Epithelial cell of proximal tubule (primary cell): ENCODE measurements around the gene GPC3. TPM values are rescaled to one million over a fixed set of nuclear protein-coding genes. Genes with fewer than 3 reads are reported as not detected.

Experiments used
- DNase-seq: peaks from one replicate; pipeline ENCODE4 v3.0.0-alpha.2; 2011; ENCODE audit warnings: low read depth
- H3K4me3 ChIP-seq: 2 replicates; pipeline ENCODE4 v1.5.1; 2011; ENCODE audit warnings: low read depth, mild to moderate bottlenecking, low read length
- total RNA-seq: library from RNA; depleted of rRNA; stranded (reverse); fragments of >200 nt; gene quantifications from 2 replicates; pipeline ENCODE4 v1.2.3, GENCODE V29; 2015
- TF ChIP-seq, protein P1 (sequence below): conservative IDR thresholded peaks from 2 replicates; pipeline ENCODE4 v1.5.1; 2012; ENCODE audit warnings: low read depth, mild to moderate bottlenecking, low read length

The GPC3 gene
- total RNA-seq, 1 donor from 2014 or later, result 3.3 TPM

DNA sequence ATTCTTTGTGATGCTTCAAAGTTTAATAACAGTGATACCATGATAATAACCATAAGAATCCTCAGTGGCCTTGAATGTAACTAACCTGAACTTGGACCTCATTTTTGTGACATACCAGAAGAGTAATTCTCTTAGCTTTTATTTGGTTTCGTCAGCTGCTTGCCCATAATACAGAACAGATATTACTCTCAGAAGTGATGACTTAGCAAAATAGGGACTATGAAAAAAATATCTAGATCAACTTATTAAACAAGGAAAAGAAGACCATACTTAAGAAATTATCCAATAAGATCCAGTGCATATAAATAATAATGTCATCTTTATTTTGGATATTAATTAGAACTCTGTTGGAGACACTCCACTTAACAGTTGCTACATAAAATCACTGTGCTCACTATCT lies 333.2 kb downstream of the GPC3 start:
- DNase-seq, result no peak
- TF ChIP-seq, protein P1, sequence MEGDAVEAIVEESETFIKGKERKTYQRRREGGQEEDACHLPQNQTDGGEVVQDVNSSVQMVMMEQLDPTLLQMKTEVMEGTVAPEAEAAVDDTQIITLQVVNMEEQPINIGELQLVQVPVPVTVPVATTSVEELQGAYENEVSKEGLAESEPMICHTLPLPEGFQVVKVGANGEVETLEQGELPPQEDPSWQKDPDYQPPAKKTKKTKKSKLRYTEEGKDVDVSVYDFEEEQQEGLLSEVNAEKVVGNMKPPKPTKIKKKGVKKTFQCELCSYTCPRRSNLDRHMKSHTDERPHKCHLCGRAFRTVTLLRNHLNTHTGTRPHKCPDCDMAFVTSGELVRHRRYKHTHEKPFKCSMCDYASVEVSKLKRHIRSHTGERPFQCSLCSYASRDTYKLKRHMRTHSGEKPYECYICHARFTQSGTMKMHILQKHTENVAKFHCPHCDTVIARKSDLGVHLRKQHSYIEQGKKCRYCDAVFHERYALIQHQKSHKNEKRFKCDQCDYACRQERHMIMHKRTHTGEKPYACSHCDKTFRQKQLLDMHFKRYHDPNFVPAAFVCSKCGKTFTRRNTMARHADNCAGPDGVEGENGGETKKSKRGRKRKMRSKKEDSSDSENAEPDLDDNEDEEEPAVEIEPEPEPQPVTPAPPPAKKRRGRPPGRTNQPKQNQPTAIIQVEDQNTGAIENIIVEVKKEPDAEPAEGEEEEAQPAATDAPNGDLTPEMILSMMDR, result no peak
- no peak overlapping the region for H3K4me3 ChIP-seq

DNA sequence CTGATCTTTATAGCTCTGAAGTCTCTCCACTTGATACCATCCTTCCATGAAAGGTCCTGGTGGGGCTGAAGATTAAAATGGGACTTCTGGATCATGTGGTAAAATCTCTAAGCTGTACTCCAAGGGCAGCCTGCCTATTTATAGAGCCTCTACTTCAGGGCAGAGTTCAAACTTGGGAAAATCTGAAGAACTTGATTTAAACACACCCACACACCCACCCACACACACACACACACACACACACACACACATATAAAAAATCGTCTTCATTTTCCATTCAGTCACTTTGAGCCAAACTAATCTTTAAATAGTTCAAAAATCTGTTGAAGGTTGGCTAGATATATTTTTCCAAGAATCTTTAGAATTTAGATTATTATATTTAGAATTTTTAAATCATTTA lies 335.2 kb downstream of the GPC3 start:
- no peak overlapping the region for H3K4me3 ChIP-seq
- TF ChIP-seq, protein P1, result no peak
- no peak for DNase-seq

DNA sequence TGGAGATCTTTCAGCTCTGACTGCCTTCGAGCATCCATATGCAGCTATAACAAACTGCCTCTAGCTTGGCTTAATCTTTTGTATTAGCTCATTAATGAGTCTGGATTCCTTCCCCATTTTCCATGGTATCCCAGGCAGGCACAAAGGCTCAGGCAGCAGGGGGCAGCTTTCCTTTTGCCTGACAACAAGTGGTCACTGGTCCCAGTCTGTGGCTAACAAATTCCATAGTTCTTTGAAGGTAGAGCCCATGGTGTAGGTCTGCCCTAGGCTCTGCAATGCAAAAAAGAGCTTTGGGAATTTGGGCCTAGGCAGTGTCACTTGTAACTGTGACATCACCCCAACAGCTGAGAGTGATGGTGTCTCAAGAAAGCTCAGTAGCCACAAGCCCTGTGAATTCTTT lies 335.7 kb downstream of the GPC3 start:
- no peak overlapping the region for H3K4me3 ChIP-seq
- TF ChIP-seq, protein P1, result peak; percentile 4
- DNase-seq, result no peak

DNA sequence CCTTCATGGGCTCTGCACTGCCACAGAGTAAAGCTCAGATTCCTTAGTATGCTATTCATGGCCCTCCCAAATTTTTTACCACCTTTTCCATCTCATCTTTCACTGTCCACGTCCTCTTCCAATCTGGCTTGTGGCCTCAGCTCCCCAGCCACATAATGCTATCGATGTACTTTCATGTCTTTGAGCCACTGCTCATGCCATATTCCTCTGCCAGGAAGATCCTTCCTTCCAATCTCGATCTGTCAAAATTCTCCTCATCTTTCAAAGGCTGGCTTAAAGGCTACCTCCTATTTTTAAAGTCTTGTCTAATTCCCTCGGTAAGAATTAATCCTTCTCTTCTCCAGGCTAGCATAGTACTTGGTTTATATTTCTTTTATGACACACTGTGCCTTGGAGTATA lies 336.8 kb downstream of the GPC3 start:
- DNase-seq, result no peak
- TF ChIP-seq, protein P1, result no peak
- H3K4me3 ChIP-seq, result no peak overlapping the region

DNA sequence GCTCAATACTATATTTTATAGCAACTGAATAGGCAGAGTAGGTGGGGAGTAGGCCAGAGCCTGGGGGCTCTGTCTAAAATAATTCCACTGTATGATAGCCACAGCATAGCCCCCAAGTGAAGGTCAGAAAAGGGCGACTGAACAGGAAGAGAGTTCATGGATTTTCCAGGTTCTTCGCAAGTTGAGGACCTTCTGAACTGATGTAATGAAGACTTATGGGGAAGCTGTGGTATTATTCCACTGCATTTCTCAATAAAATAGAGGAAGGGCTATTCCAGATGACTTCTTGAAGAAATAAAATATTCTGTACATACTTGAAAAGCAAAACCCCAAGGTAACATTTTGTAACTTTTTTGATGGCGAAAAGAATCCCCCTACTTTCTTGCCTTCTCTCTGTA lies 338.7 kb downstream of the GPC3 start:
- no peak overlapping the region for H3K4me3 ChIP-seq
- DNase-seq, result no peak
- TF ChIP-seq, protein P1, result no peak

DNA sequence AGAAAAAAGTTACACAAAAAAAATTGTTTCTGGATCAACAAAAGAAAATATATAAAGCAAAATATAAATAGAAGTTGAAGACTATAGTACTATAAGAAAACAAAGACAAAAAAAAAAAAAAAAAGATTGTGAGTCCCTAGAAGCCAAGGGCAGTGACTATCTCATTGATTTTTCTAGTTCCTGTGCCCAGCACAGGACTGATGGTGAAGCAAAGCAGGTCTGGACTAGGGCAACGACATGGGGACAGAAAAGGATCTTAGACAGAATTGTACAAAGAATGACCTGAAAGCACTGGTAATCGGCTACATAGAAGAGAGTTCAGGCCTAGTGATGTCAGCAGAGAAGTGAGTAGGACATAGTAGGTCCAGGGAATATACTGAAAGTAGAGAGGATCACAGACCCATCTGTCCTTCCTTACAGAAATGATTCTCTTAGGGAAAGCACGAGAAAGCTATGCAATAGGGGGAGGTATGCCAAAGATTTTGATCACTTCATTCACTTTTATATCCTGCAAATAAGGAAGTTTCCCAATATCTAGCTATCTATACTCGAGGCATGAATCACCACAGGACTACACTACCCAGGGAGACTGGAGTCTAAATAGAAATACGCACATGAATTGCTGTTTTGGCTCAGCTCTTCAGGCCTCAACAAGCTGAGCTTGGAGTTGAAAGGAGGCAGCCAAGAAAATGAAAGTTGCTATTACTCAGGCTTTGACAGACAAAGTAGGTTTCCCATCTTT lies 339.2 kb downstream of the GPC3 start:
- no peak overlapping the region for H3K4me3 ChIP-seq
- no peak for DNase-seq
- TF ChIP-seq, protein P1, result no peak

DNA sequence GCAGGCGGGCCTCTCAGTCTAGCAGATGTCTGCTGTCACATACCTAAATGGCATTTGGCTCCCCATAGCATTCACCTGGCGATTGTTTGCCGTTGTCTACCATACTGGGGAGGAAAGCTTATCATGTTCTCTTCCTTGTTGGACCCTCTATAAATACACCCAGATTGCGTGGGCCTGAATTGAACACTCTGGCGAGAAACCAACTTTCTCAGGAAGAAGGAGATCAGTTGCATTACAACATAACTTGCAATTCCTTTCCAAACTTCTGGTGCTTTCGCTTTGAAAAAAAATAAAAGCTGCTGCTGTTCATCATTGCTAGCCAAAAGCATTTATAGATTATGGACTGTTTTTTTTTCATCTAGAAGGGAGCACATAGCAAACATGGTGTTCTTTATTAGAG lies 340.1 kb downstream of the GPC3 start:
- no peak overlapping the region for H3K4me3 ChIP-seq
- TF ChIP-seq, protein P1, result no peak
- DNase-seq, result no peak
